SK-MEL-5 (cell line): ENCODE measurements around the gene SCLT1. TPM values are rescaled to one million over a fixed set of nuclear protein-coding genes. Genes with fewer than 3 reads are reported as not detected.
"Not testable (repeated sequence)": the region's sequence is repeated elsewhere in the genome, so short reads cannot be mapped to it uniquely, and the experiment has no call there.

Source experiments
- DNase-seq: peaks from one replicate; pipeline ENCODE4 v3.0.0-alpha.2; 2016; ENCODE audit warnings: low read depth, low spot score
- in situ Hi-C: cut with HindIII; loops from 2 replicates; pipeline ENCODE4 v1.10.0; 2016; ENCODE audit warnings: low sequenced_read_pairs, high pct_unique_total_duplicates, low pct_unique_long_range_greater_than_20kb
- total RNA-seq: library from RNA; depleted of rRNA; stranded (reverse); fragments of >200 nt; shearing (Covaris generic); gene quantifications from 2 replicates; pipeline ENCODE4 v1.2.3, GENCODE V29; 2014

Gene SCLT1
- total RNA-seq, 1 experiment from 2014 or later = 10.8 TPM

DNA sequence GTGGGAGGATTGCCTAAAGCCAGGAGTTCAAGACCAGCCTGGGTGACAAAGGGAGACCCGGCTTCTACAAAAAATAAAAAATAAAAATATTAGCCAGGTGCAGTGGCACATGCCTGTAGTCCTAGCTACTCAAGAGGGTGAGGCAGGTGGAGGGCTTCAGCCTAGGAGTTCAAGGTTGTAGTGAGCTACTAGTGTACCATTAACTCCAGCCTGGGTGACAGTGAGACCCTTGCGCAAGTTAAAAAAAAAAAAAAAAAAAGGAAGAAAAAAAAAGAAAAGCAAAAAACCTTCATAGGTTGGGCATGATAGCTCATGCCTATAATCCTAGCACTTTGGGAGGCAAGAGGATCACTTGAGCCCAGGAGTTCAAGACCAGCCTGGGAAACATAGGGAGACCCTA, 5.8 kb downstream of the SCLT1 start:
- in situ Hi-C loops = no loop called here

DNA sequence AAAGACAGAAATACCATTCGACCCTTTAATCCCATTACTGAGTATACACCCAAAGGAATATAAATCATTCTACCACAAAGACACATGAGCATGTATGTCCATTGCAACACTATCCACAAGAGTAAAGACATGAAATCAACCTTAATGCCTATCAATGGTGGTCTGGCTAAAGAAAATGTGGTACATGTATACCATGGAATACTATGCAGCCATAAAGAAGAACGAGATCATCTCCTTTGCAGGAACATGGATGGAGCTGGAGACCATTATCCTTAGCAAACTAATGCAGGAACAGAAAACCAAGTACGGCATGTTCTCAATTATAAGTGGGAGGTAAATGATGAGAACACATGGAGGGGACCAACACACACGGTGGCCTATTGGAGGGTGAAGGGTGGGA, 7.9 kb downstream of the SCLT1 start:
- in situ Hi-C loops = no loop called here

More for the DNA sequence above, 5.8 kb downstream of the SCLT1 start:
- DNase-seq = no peak

GRCh38 chr4:129082302-129082701, 11.0 kb downstream of the SCLT1 start:
- DNase-seq = no peak
- in situ Hi-C loops = no loop called here

More for the DNA sequence above, 7.9 kb downstream of the SCLT1 start:
- no peak for DNase-seq

GRCh38 chr4:129080129-129080528, 13.2 kb downstream of the SCLT1 start:
- in situ Hi-C loops = no loop called here
- DNase-seq = no peak

- DNase-seq = no peak
- in situ Hi-C loops = no loop called here
Measured at GRCh38 chr4:129077326-129077725, 16.0 kb downstream of the SCLT1 start.

DNA sequence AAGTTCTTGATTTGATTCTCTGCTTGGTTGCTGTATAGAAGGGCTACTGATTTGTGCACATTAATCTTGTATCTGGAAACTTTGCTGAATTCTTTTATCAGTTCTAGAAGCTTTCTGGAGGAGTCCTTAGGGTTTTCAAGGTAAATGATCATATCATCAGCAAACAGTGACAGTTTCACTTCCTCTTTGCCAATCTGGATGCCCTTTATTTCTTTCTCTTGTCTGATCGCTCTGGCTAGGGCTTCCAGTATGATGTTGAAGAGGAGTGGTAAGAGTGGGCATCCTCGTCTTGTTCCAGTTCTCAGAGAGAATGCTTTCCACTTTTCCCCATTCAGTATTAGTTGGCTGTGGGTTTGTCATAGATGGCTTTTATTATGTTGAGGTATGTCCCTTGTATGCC, 23.8 kb downstream of the SCLT1 start:
- in situ Hi-C loops, DNase-seq: not testable (repeated sequence)

DNA sequence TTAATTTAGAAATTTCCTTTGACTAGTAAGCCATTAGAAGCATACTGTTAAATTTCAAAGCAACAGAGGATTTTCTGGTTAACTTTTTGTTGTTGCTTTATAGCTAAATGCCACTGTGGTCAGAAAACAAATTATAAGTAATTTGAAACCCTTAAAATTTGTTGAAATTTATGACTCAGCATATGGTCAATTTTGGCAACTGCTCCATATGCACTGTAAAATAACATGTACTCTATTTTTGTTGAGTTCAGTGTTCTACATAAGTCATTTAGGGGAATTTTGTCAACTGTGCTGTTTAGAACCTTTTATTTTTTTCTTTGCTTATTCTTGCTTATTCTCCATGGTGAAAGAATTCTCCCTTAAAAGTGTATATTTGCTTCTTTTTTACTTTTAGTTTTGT, 28.6 kb downstream of the SCLT1 start:
- no peak for DNase-seq

GRCh38 chr4:129063640-129064039, 29.7 kb downstream of the SCLT1 start:
- DNase-seq = no peak
- in situ Hi-C loops = no loop called here

More for the DNA sequence above, 28.6 kb downstream of the SCLT1 start:
- in situ Hi-C loops = no loop called here

GRCh38 chr4:129062580-129062979, 30.8 kb downstream of the SCLT1 start:
- in situ Hi-C loops = no loop called here
- DNase-seq = no peak

DNA sequence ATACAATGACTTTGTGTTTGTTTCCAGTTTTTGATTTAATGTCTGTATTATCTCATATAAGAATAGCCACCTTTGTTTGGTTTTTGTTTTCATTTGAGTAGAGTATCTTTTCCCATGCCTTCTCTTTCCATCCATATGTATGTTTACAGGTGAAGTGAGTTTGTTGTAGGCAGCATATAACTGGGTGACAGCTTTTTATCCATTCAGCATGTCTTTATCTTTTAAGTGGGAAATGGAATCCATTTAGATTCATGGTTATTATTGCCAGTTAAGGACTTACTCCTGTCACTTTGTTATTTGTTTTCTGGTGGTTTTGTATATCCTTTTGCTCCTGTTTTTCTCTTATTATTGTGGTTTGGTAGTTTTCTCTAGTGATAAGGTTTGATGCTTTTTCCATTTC, 34.3 kb downstream of the SCLT1 start:
- no peak for DNase-seq
- in situ Hi-C loops = no loop called here

GRCh38 chr4:129046055-129046959, 47.0 kb downstream of the SCLT1 start:
- DNase-seq = no peak
- in situ Hi-C loops = no loop called here

GRCh38 chr4:129043523-129043922, 49.8 kb downstream of the SCLT1 start:
- in situ Hi-C loops = no loop called here
- peak; percentile 37 for DNase-seq

- DNase-seq = no peak
- in situ Hi-C loops = no loop called here
Measured at GRCh38 chr4:129040471-129040870, 52.9 kb downstream of the SCLT1 start.

GRCh38 chr4:129037093-129037492, 56.2 kb downstream of the SCLT1 start:
- in situ Hi-C loops = no loop called here
- DNase-seq = no peak

GRCh38 chr4:129014566-129015509, 78.5 kb downstream of the SCLT1 start:
- DNase-seq = no peak
- in situ Hi-C loops = no loop called here

DNA sequence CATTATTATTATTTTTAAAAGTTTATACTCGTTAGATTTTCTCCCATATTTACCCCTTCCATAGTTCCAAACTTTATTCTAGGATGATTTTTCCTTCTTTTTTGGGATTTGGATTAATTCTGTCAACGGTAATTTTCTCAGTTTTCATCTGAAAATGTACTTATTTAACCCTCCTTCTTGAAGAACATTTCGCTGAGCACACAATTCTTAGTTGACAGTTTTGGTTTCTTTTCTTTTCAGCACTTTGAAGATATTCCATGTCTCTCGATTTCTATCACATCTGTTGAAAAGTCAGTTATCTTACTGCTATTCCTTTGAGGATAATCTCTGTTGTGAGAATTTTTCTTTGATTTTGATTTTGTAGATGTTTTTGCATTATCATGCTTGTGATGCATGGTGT, 85.2 kb downstream of the SCLT1 start:
- DNase-seq = no peak
- in situ Hi-C loops = no loop called here

DNA sequence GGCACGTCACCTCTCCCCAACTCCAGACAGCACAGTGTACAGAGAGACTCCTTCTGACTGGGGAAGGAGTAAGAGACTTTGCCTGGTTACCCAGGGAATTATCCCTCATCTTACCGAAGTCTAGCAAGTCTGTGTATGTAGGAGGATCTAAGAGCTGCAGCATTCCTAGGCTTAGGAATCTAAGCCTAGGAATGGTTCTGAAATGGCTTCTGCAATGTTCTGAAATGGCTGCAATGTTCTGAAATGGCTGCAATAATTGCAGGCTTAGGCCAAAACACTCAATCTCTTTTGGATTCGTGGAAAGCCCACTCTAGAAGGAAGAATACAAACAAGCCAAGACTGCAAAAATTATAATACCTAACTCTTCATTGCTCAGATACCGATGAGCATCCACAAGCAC, 106.4 kb downstream of the SCLT1 start:
- no peak for DNase-seq
- in situ Hi-C loops = no loop called here

DNA sequence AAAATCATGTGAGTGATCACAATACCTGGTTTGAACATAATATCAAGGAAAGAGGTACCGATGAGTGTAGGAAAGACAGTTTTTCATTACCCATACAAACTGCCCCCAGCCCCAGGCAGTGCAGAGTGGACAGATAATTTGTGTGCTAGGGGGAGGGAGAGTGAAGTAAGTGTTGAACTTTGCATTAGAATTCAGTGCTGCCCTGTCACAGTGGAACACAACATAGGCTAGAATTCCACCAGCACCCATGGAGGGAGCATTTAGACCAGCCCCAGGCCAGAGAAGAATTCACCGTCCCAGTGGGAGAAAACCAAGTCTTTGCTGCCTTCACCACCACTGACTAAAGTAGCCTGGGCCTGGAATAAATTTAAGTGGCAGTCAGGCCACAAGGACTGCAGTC, 107.3 kb downstream of the SCLT1 start:
- DNase-seq = no peak
- in situ Hi-C loops = no loop called here
